Spleen (tissue), 7 donors: ENCODE results near the gene NSL1.

Experiments used
- POLR2A ChIP-seq, 3 donors: fragments of 450-650 bp; IDR thresholded peaks; one replicate each; pipeline ENCODE4 v1.5.1; 2017; ENCODE audit warnings: antibody characterized with exemption in 3 of 3, mild to moderate bottlenecking in 1 of 3
- TF ChIP-seq, protein P1 (sequence below), 11 experiments: fragments of 200-600 bp in 7 of 11; fragments of 450-650 bp in 4 of 11; sonication (generic) in 4 of 11; IDR thresholded peaks in 8 of 11; conservative IDR thresholded peaks in 3 of 11; 1 replicate in 7 of 11; 2 replicates in 4 of 11; pipeline versions ENCODE4 v1.4.0 to v1.8.0; 2016 to 2021; ENCODE audit warnings: antibody characterized with exemption in 11 of 11, inconsistent platforms in 4 of 11, mild to moderate bottlenecking in 1 of 11
- donor health status: DM: no; HTN: no; CAD: no; lungs with moderate emphysema.
- donor health status: DM: no; HTN: no; CAD: no.
- donor health status: DM: no; HTN: no; CAD: no.

DNA sequence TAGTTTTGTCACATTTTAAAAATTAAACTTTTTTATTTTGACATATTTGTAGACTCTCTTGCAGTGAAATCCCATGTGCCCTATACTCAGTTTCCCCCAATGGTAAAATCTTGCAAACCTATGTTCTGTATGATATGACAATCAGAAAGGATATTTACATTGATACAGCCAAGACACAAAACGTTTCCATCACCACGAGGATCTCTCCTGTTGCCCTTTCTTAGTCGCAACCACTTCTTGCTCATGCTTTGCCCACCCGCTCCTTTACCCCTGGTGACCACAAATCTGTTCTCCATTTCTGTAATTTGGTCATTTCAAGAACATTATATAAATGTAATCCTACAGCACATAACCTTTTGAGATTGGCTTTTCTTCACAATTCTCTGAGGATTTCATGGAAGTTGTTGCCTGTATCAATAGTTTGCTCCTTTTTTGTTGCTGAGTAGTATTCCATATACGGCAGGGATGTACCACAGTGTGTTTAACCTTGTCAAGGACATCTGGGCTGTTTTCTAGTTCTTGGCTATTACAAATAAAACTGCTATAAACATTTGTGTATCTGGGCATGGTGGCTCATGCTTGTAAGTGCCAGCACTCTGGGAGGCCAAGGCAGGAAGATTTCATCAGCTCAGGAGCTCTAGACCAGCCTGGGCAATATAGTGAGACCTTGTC is 78.0 kb downstream of the NSL1 start:
- TF ChIP-seq, protein P1, sequence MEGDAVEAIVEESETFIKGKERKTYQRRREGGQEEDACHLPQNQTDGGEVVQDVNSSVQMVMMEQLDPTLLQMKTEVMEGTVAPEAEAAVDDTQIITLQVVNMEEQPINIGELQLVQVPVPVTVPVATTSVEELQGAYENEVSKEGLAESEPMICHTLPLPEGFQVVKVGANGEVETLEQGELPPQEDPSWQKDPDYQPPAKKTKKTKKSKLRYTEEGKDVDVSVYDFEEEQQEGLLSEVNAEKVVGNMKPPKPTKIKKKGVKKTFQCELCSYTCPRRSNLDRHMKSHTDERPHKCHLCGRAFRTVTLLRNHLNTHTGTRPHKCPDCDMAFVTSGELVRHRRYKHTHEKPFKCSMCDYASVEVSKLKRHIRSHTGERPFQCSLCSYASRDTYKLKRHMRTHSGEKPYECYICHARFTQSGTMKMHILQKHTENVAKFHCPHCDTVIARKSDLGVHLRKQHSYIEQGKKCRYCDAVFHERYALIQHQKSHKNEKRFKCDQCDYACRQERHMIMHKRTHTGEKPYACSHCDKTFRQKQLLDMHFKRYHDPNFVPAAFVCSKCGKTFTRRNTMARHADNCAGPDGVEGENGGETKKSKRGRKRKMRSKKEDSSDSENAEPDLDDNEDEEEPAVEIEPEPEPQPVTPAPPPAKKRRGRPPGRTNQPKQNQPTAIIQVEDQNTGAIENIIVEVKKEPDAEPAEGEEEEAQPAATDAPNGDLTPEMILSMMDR (IDR thresholded peaks at IDR 0.05 in 8 of 11, conservative IDR thresholded peaks at IDR 0.05 in 3 of 11): no peak
- TF ChIP-seq POLR2A (IDR thresholded peaks at IDR 0.05): no peak
